H1 (cell line): ENCODE results near the gene IER5. TPM values are rescaled to one million over a fixed set of nuclear protein-coding genes. Genes with fewer than 3 reads are reported as not detected.
A peak's percentile ranks its signal among the peaks of the same experiment; 100 is the strongest.

Experiments used
- CTCF ChIA-PET: fragments of 300-600 bp; sonication (Branson Sonifier 250); formaldehyde crosslinking; loops from one replicate; lab custom pipeline; 2021; ENCODE audit not compliant: partially characterized antibody; lab: Charles Lee
- POLR2A ChIA-PET: fragments of 300-600 bp; sonication (Branson Sonifier 250); formaldehyde crosslinking; loops from one replicate; lab custom pipeline; 2021; ENCODE audit warnings: inconsistent platforms; ENCODE audit not compliant: partially characterized antibody; lab: Charles Lee
- DNase-seq, 2 experiments: peaks; one replicate each; pipeline versions ENCODE4 v3.0.0 to v3.0.0-alpha.2; 2010 to 2022; ENCODE audit warnings: low spot score in 2 of 2, low read depth in 1 of 2, mixed read lengths in 1 of 2
- FAIRE-seq: peaks from 2 replicates; lab custom pipeline; 2011; peaks lifted over from hg19 to GRCh38; lab: Jason Lieb, UNC
- H2AFZ ChIP-seq: 2 replicates; pipeline ENCODE4 v1.8.1; 2012; ENCODE audit warnings: low read length, inconsistent platforms
- H2AK5ac ChIP-seq: 2 replicates; pipeline ENCODE4 v1.6.1; 2013; ENCODE audit warnings: low read depth, low read length
- H2BK120ac ChIP-seq: replicated peaks from 2 replicates; pipeline ENCODE3; 2013; ENCODE audit warnings: low read depth, low read length, inconsistent platforms
- H2BK12ac ChIP-seq: 2 replicates; pipeline ENCODE4 v1.6.1; 2013; ENCODE audit warnings: low read depth, low read length
- H2BK15ac ChIP-seq: 2 replicates; pipeline ENCODE4 v1.6.1; 2013; ENCODE audit warnings: low read length
- H2BK20ac ChIP-seq: 2 replicates; pipeline ENCODE4 v1.6.1; 2013; ENCODE audit warnings: low read length
- H2BK5ac ChIP-seq: 2 replicates; pipeline ENCODE4 v1.6.1; 2013; ENCODE audit warnings: low read depth, low read length
- H3K14ac ChIP-seq: 2 replicates; pipeline ENCODE4 v1.6.1; 2013; ENCODE audit warnings: inconsistent platforms; ENCODE audit not compliant: insufficient read length
- H3K18ac ChIP-seq: 2 replicates; pipeline ENCODE4 v1.6.1; 2013; ENCODE audit warnings: low read length; ENCODE audit errors: extremely low read depth
- H3K23ac ChIP-seq: 2 replicates; pipeline ENCODE4 v1.6.1; 2013; ENCODE audit warnings: inconsistent platforms; ENCODE audit not compliant: insufficient read length
- H3K23me2 ChIP-seq: 2 replicates; pipeline ENCODE4 v1.6.1; 2013; ENCODE audit warnings: low read depth, low read length
- H3K27ac ChIP-seq: 2 replicates; pipeline ENCODE4 v1.6.1; 2011; ENCODE audit warnings: low read depth, low read length, inconsistent platforms
- H3K27me3 ChIP-seq, 4 experiments: replicated peaks in 1 of 4; 1 replicate in 1 of 4; 2 replicates in 3 of 4; pipeline versions ENCODE4 v1.6.1 to v1.8.1; 2011 to 2013; ENCODE audit warnings: low read length in 3 of 4, mild to moderate bottlenecking in 3 of 4, inconsistent platforms in 2 of 4, mixed read lengths in 2 of 4, moderate library complexity in 1 of 4; ENCODE audit not compliant: control insufficient read depth in 3 of 4, insufficient read depth in 3 of 4; ENCODE audit errors: extremely low read depth in 1 of 4
- H3K36me3 ChIP-seq, 4 experiments: 2 replicates each; pipeline versions ENCODE4 v1.6.1 to v1.8.1; 2011 to 2013; ENCODE audit warnings: mild to moderate bottlenecking in 4 of 4, low read length in 3 of 4, moderate library complexity in 2 of 4, control low read depth in 1 of 4, inconsistent platforms in 1 of 4; ENCODE audit not compliant: insufficient read depth in 4 of 4, control insufficient read depth in 2 of 4
- H3K4ac ChIP-seq: replicated peaks from 2 replicates; pipeline ENCODE3; 2013; ENCODE audit warnings: low read length, low read depth, mixed read lengths, inconsistent platforms; ENCODE audit not compliant: insufficient read length
- H3K4me1 ChIP-seq, 4 experiments: replicated peaks in 1 of 4; 1 replicate in 1 of 4; 2 replicates in 3 of 4; pipeline versions ENCODE4 v1.6.1 to v1.8.1; 2011 to 2013; ENCODE audit warnings: low read length in 3 of 4, inconsistent platforms in 2 of 4, mixed read lengths in 1 of 4; ENCODE audit not compliant: insufficient read depth in 4 of 4, control insufficient read depth in 3 of 4
- H3K4me2 ChIP-seq, 2 experiments: 2 replicates each; pipeline versions ENCODE4 v1.6.1 to v1.8.1; 2011 to 2013; ENCODE audit warnings: low read depth in 2 of 2, low read length in 2 of 2, control low read depth in 1 of 2, inconsistent platforms in 1 of 2, mild to moderate bottlenecking in 1 of 2; ENCODE audit not compliant: insufficient read depth in 1 of 2
- H3K4me3 ChIP-seq, 4 experiments: fragments of 200-600, 300-600 bp in 1 of 4; sonication (generic), shearing (Covaris generic), sonication (Bioruptor Twin) in 1 of 4; 2 replicates each; pipeline versions ENCODE4 v1.5.1 to v1.8.1; 2011 to 2016; ENCODE audit warnings: low read length in 4 of 4, low read depth in 3 of 4, control low read depth in 2 of 4, inconsistent platforms in 2 of 4, mild to moderate bottlenecking in 2 of 4, mixed read lengths in 1 of 4, moderate library complexity in 1 of 4; ENCODE audit not compliant: insufficient read depth in 2 of 4; ENCODE audit errors: extremely low read depth in 1 of 4
- H3K56ac ChIP-seq: replicated peaks from 2 replicates; pipeline ENCODE3; 2013; ENCODE audit warnings: low read depth, mild to moderate bottlenecking, mixed read lengths, low read length, inconsistent platforms; ENCODE audit not compliant: insufficient read length
- H3K79me1 ChIP-seq: 2 replicates; pipeline ENCODE4 v1.6.1; 2013; ENCODE audit warnings: low read depth, low read length, control low read depth
- H3K79me2 ChIP-seq, 2 experiments: 2 replicates each; pipeline versions ENCODE4 v1.6.1 to v1.8.1; 2012 to 2013; ENCODE audit warnings: low read length in 2 of 2, mild to moderate bottlenecking in 2 of 2, inconsistent platforms in 1 of 2; ENCODE audit not compliant: insufficient read depth in 2 of 2, control insufficient read depth in 1 of 2
- H3K9ac ChIP-seq, 4 experiments: replicated peaks in 1 of 4; 1 replicate in 1 of 4; 2 replicates in 3 of 4; pipeline versions ENCODE4 v1.6.1 to v1.8.1; 2011 to 2013; ENCODE audit warnings: low read depth in 3 of 4, low read length in 3 of 4, control low read depth in 2 of 4, mild to moderate bottlenecking in 2 of 4, moderate library complexity in 2 of 4, inconsistent platforms in 1 of 4; ENCODE audit errors: extremely low read depth in 1 of 4
- H3K9me3 ChIP-seq, 2 experiments: 2 replicates each; pipeline versions ENCODE4 v1.6.1 to v1.8.1; 2012 to 2013; ENCODE audit warnings: mild to moderate bottlenecking in 2 of 2, moderate library complexity in 2 of 2, control low read depth in 1 of 2, inconsistent platforms in 1 of 2, low read depth in 1 of 2, low read length in 1 of 2, mixed read lengths in 1 of 2; ENCODE audit not compliant: insufficient read depth in 2 of 2
- H4K20me1 ChIP-seq, 2 experiments: replicated peaks in 1 of 2; 2 replicates each; pipeline versions ENCODE3 to v1.8.1; 2011 to 2013; ENCODE audit warnings: inconsistent platforms in 2 of 2, low read length in 2 of 2, mild to moderate bottlenecking in 1 of 2; ENCODE audit not compliant: insufficient read depth in 2 of 2, control insufficient read depth in 1 of 2
- H4K5ac ChIP-seq: 2 replicates; pipeline ENCODE4 v1.6.1; 2013; ENCODE audit warnings: low read length, low read depth, mixed read lengths, inconsistent platforms; ENCODE audit not compliant: insufficient read length
- H4K8ac ChIP-seq: 2 replicates; pipeline ENCODE4 v1.8.0; 2013; ENCODE audit warnings: mild to moderate bottlenecking, moderate library complexity, low read length, inconsistent platforms; ENCODE audit not compliant: insufficient read depth; ENCODE audit errors: extremely low read depth
- H4K91ac ChIP-seq: replicated peaks from 2 replicates; pipeline ENCODE3; 2013; ENCODE audit warnings: low read length, mixed read lengths, inconsistent platforms; ENCODE audit not compliant: insufficient read length
- BCL11A ChIP-seq, 2 experiments: IDR thresholded peaks; one replicate each; pipeline ENCODE4 v1.6.1; 2011; ENCODE audit warnings: low read depth in 2 of 2, low read length in 2 of 2, mild to moderate bottlenecking in 2 of 2
- CTBP2 ChIP-seq: IDR thresholded peaks from 2 replicates; pipeline ENCODE4 v1.7.0; 2011; ENCODE audit warnings: borderline replicate concordance, mild to moderate bottlenecking, moderate library complexity, mixed read lengths, low read length; ENCODE audit not compliant: insufficient read depth, insufficient read length
- KDM1A ChIP-seq: fragments of 200-600, 300-600 bp; sonication (generic); IDR thresholded peaks from 2 replicates; pipeline ENCODE4 v1.7.1; 2016; ENCODE audit warnings: mild to moderate bottlenecking, low read length, borderline replicate concordance
- KDM4A ChIP-seq: IDR thresholded peaks from one replicate; pipeline ENCODE4 v1.7.1; 2012; ENCODE audit warnings: low read depth, mild to moderate bottlenecking, moderate library complexity, low read length, inconsistent platforms; ENCODE audit not compliant: severe bottlenecking
- NRF1 ChIP-seq: IDR thresholded peaks from 2 replicates; pipeline ENCODE4 v1.6.1; 2011; ENCODE audit warnings: mild to moderate bottlenecking, low read depth, low read length, improper control_type of control experiment
- SAP30 ChIP-seq: fragments of 300-600 bp; sonication (generic); IDR thresholded peaks from 2 replicates; pipeline ENCODE4 v1.7.1; 2012; ENCODE audit warnings: low read length, moderate library complexity, mild to moderate bottlenecking, inconsistent platforms; ENCODE audit not compliant: insufficient read depth, insufficient replicate concordance
- SP2 ChIP-seq: IDR thresholded peaks from 2 replicates; pipeline ENCODE4 v1.6.1; 2012; ENCODE audit warnings: mild to moderate bottlenecking, low read length, inconsistent platforms
- YY1 ChIP-seq: IDR thresholded peaks from 2 replicates; pipeline ENCODE4 v1.6.1; 2011; ENCODE audit warnings: low read depth, mild to moderate bottlenecking, low read length
- ZNF274 ChIP-seq: IDR thresholded peaks from 2 replicates; pipeline ENCODE4 v1.7.0; 2012; ENCODE audit warnings: low read length, borderline replicate concordance; ENCODE audit errors: extremely low read depth
- WGBS, 2 experiments: shearing (Covaris generic) in 1 of 2; methylation state at CpG; one replicate each; pipeline versions ENCODE4 v1.1.6 to v1.1.7; 2013 to 2015; ENCODE audit warnings: low lambda C conversion rate in 2 of 2, mixed read lengths in 2 of 2, inconsistent platforms in 1 of 2, low coverage in 1 of 2, missing lambda C conversion rate in 1 of 2; ENCODE audit not compliant: insufficient replicate concordance in 2 of 2, insufficient coverage in 1 of 2, insufficient read length in 1 of 2; ENCODE audit errors: extremely low coverage in 1 of 2, missing lambda C conversion rate in 1 of 2; 5-methylcytosine and 5-hydroxymethylcytosine counted together
- polyA plus RNA-seq, 7 experiments: library from polyadenylated mRNA; depleted of rRNA in 3 of 7; stranded (reverse) in 5 of 7; unstranded in 2 of 7; fragments of >200 nt in 5 of 7; fragments of 200-250 nt in 2 of 7; gene quantifications; 1 replicate in 5 of 7; 2 replicates in 1 of 7; 4 replicates in 1 of 7; pipeline versions ENCODE4 v1.2.1 to v1.2.3, GENCODE V29; 2011 to 2013; ENCODE audit warnings: missing spikeins in 2 of 7, mixed read lengths in 2 of 7
- total RNA-seq: library from RNA; stranded (reverse); fragmentation: NEBNext Ultra II Directional; extraction: Animal tissue kit (Norgen Biotek cat#: 25700); gene quantifications from 2 replicates; pipeline ENCODE4 v1.2.1, GENCODE V29; 2021
- TF ChIP-seq, protein P1 (sequence below), 3 experiments: IDR thresholded peaks; 1 replicate in 2 of 3; 2 replicates in 1 of 3; pipeline versions ENCODE4 v1.5.1 to v1.6.1; 2011; ENCODE audit warnings: low read length in 3 of 3, mild to moderate bottlenecking in 3 of 3, inconsistent platforms in 2 of 3, low read depth in 1 of 3, moderate library complexity in 1 of 3; ENCODE audit not compliant: insufficient read depth in 1 of 3; ENCODE audit errors: control extremely low read depth in 1 of 3

IER5 gene
- total and polyA plus RNA-seq, 2 of the 8 experiments (the other 6 are each of a cell fraction or from before 2014, with no cell fraction given), result 3.5 to 7.7 TPM

DNA sequence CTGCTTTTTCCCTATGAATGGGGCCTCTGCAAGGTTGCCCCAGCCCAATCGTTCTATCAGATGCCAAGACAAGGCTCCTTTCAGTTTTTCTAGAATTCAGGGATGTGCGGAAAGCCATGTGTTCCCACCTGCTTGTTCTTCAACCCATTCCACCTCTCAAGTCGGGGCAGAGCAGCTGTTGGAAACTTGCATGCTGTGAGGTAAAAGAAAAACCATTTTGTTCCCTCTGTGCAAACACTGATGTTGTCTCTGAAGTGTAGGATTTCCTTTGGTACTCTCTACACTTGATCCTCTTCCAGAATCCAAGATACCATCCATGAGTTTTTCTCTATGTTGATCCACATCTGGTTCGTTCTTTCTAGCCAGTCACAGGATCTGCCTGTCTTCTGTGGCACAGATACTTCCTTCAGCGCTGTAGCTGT lies 7.3 kb downstream of the IER5 start:
- ChIA-PET POLR2A (interaction anchor here (0.7 to 14.2 kb wide), 4 partner anchors 6 to 73 kb away, joined by 4 to 253 read pairs (median 8); partner anchors contain the start of genes IER5 and STX6), CTCF (interaction anchor here (1.4 to 12.3 kb wide), 4 partner anchors 10 to 45 kb away, joined by 3 to 115 read pairs (median 4); no protein-coding TSS in a partner anchor)
- FAIRE-seq (no peak), DNase-seq (no peak)
- Histone ChIP-seq H4K20me1 (peaks cover 11 to 13% of the 10 kb centered on the region in 2 experiments), H3K4me3 (no peak overlapping the region), H3K23me2 (peaks cover 3% of the 10 kb centered on the region), H2BK5ac (no peak overlapping the region; the same call in 1 of the 2 replicates), H3K4me1 (peaks cover 15 to 38% (median 29%) of the 10 kb centered on the region in 4 experiments), H3K36me3 (no peaks in the 10 kb centered on the region), H3K27ac (no peak overlapping the region), H3K14ac (no peak overlapping the region), H3K9ac (no peak overlapping the region), H2AK5ac (no peak overlapping the region; the same call in 1 of the 2 replicates), H3K9me3 (no peaks in the 10 kb centered on the region), H2AFZ (no peak overlapping the region), H2BK12ac (no peak overlapping the region), H3K79me1 (no peaks in the 10 kb centered on the region), H3K4ac (no peak overlapping the region), H4K5ac (no peak overlapping the region), H3K4me2 (peak overlapping the region; percentile 16 to 33; a peak in 1 of 4 replicates), H3K18ac (no peak overlapping the region), H3K23ac (no peak overlapping the region), H2BK15ac (no peak overlapping the region), H3K27me3 (peaks cover 0 to 22% (median 10%) of the 10 kb centered on the region in 4 experiments; a peak in 5 of 7 replicates), H4K91ac (no peak overlapping the region), H3K79me2 (peaks cover 0 to 18% of the 10 kb centered on the region in 2 experiments; a peak in 2 of 4 replicates), H2BK20ac (0 out of 2 replicates have a peak overlapping the region, but pooled peaks have one; percentile 64), H4K8ac (no peak overlapping the region), H3K56ac (no peak overlapping the region), H2BK120ac (no peak overlapping the region)
- WGBS, 2 experiments, result 75% methylated on average over 5 of the region's 5 CpGs; no CpG with 5 or more reads in 1 of the 2 experiments
- TF ChIP-seq CTBP2, result no peak
- TF ChIP-seq, protein P1, sequence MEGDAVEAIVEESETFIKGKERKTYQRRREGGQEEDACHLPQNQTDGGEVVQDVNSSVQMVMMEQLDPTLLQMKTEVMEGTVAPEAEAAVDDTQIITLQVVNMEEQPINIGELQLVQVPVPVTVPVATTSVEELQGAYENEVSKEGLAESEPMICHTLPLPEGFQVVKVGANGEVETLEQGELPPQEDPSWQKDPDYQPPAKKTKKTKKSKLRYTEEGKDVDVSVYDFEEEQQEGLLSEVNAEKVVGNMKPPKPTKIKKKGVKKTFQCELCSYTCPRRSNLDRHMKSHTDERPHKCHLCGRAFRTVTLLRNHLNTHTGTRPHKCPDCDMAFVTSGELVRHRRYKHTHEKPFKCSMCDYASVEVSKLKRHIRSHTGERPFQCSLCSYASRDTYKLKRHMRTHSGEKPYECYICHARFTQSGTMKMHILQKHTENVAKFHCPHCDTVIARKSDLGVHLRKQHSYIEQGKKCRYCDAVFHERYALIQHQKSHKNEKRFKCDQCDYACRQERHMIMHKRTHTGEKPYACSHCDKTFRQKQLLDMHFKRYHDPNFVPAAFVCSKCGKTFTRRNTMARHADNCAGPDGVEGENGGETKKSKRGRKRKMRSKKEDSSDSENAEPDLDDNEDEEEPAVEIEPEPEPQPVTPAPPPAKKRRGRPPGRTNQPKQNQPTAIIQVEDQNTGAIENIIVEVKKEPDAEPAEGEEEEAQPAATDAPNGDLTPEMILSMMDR (IDR thresholded peaks at IDR 0.05; ENCODE audit: control extremely low read depth in 1 of 3, insufficient read depth in 1 of 3, low read depth in 1 of 3, low read length in 3 of 3), result no peak
- TF ChIP-seq SAP30, result no peak
- TF ChIP-seq SP2, result no peak
- TF ChIP-seq KDM1A, result no peak
- TF ChIP-seq NRF1, result no peak
- no peak for TF ChIP-seq BCL11A (IDR thresholded peaks at IDR 0.05; ENCODE audit: low read depth in 2 of 2, low read length in 2 of 2)
- TF ChIP-seq KDM4A, result no peak
- no peak for TF ChIP-seq YY1
- TF ChIP-seq ZNF274, result no peak
